Activated T-helper 2 cell treated with anti-CD3 and anti-CD28 coated beads, Interferon-gamma antibody, Interleukin-2, Interleukin-4, amounts not matched to agents 10 μg/mL and 5 μg/mL and 100 μg/mL, durations not matched to agents 14 hours and 24 hours and 36 hours (primary cell): Measurements from ENCODE around the gene TAF7L. TPM values are rescaled to one million over a fixed set of nuclear protein-coding genes. Genes with fewer than 3 reads are reported as not detected.
"Not testable (repeated sequence)": the region's sequence is repeated elsewhere in the genome, so short reads cannot be mapped to it uniquely, and the experiment has no call there.

ENCODE experiments used
- DNase-seq: peaks from one replicate; pipeline ENCODE4 v3.0.0; 2021; ENCODE audit warnings: low spot score
- H3K27ac Mint-ChIP-seq: one replicate; pipeline ENCODE4 v1.8.0; 2021; ENCODE audit warnings: mixed read lengths
- H3K27me3 Mint-ChIP-seq: one replicate; pipeline ENCODE4 v1.8.0; 2021; ENCODE audit warnings: low read depth, mixed read lengths
- H3K36me3 Mint-ChIP-seq: one replicate; pipeline ENCODE4 v1.8.0; 2021; ENCODE audit warnings: low read depth, mixed read lengths
- H3K4me1 Mint-ChIP-seq: one replicate; pipeline ENCODE4 v1.8.0; 2021; ENCODE audit warnings: low read depth, mixed read lengths
- H3K4me3 Mint-ChIP-seq: one replicate; pipeline ENCODE4 v1.8.0; 2021; ENCODE audit warnings: low read depth, mild to moderate bottlenecking, moderate library complexity, mixed read lengths
- H3K9me3 Mint-ChIP-seq: one replicate; pipeline ENCODE4 v1.8.0; 2021; ENCODE audit warnings: mixed read lengths
- intact Hi-C: fragments of 100-400 bp; cut with micrococcal nuclease; formaldehyde crosslinking; loops from one replicate; pipeline ENCODE4 v1.15.1; 2023
- total RNA-seq: library from RNA; stranded (reverse); gene quantifications from 2 replicates; pipeline ENCODE4 v1.2.3, GENCODE V29; 2022

The TAF7L gene
- 0.11 TPM in 2 replicates for total RNA-seq

GRCh38 chrX:101290957-101291603 is at the start of gene TAF7L:
Gene TAF7L (minus strand): TSS chrX:101291334. CDS start chrX:101287543, 3,791 bp downstream.
- Mint-ChIP-seq H3K4me3 (no peak within 1 kb of the TSS), H3K27ac (no peak within 1 kb of the TSS), H3K27me3 (peaks cover 10% of the 10 kb centered on the region), H3K9me3 (no peaks in the 10 kb centered on the region), H3K4me1 (no peaks in the 10 kb centered on the region), H3K36me3 (no peaks in the 10 kb centered on the region)
- intact Hi-C loops, result no loop called here
- no peak for DNase-seq

DNA sequence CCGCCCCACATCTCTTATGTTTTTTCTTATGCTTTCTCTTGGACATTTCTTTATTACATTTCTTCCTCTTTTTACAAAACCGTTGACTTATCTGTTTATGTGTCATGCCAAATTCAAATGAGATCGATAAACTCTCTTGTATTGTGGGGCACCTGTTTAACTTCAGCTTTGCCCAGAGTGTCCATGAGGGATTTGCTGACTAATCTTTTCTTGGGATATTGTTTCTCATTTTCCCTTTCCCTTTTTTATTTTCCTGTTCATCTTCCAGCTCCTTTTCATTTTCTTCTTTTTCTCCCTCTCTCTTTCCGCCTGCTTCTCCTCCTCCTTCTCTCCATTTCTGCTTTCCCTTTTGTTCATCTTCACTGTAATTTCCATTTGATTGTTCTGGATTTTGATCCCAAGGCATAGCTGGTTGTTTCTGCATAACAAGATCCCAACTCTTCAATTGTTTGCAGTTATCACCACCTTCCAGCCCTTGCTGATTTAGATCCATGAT is 46.7 kb upstream of the TAF7L start:
- H3K4me1 Mint-ChIP-seq, result peaks cover 10% of the 10 kb centered on the region
- DNase-seq, result no peak
- intact Hi-C loops, result no loop called here
- peaks cover 3% of the 10 kb centered on the region for H3K36me3 Mint-ChIP-seq
- no peak overlapping the region for H3K27ac Mint-ChIP-seq
- H3K27me3 Mint-ChIP-seq, result no peaks in the 10 kb centered on the region
- no peak overlapping the region for H3K4me3 Mint-ChIP-seq
- peaks cover 5% of the 10 kb centered on the region for H3K9me3 Mint-ChIP-seq

GRCh38 chrX:101334310-101334709 is 43.2 kb upstream of the TAF7L start:
- not testable (repeated sequence) for H3K27me3 Mint-ChIP-seq

DNA sequence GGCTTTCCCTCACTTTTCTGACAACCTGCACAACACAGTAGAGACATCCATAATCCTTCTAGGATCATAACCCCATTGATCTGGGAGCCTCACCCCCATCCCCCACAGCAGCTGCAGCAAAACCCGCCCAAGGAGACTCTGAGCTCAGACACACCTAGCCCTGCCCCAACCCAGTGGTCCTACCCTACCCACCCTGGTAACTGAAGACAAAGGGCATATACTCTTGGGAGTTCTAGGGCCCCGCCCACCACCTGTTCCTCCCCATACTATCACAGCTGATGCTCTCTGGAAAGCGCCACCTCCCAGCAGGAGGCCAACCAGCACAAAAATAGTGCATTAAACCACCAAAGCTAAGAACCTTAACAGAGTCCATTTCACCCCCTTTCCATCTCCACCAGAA is 35.5 kb upstream of the TAF7L start:
- DNase-seq, H3K9me3 Mint-ChIP-seq, H3K4me3 Mint-ChIP-seq, H3K36me3 Mint-ChIP-seq, H3K4me1 Mint-ChIP-seq, intact Hi-C loops, H3K27me3 Mint-ChIP-seq, H3K27ac Mint-ChIP-seq: not testable (repeated sequence)

More at GRCh38 chrX:101334310-101334709, 43.2 kb upstream of the TAF7L start:
- H3K27ac Mint-ChIP-seq, H3K4me3 Mint-ChIP-seq, H3K36me3 Mint-ChIP-seq, intact Hi-C loops, DNase-seq, H3K9me3 Mint-ChIP-seq: not testable (repeated sequence)
- peaks cover 15% of the 10 kb centered on the region for H3K4me1 Mint-ChIP-seq

- H3K4me3 Mint-ChIP-seq, result no peak overlapping the region
- H3K4me1 Mint-ChIP-seq, result no peaks in the 10 kb centered on the region
- H3K27me3 Mint-ChIP-seq, result no peaks in the 10 kb centered on the region
Observed at GRCh38 chrX:101303790-101304189, 12.7 kb upstream of the TAF7L start.

DNA sequence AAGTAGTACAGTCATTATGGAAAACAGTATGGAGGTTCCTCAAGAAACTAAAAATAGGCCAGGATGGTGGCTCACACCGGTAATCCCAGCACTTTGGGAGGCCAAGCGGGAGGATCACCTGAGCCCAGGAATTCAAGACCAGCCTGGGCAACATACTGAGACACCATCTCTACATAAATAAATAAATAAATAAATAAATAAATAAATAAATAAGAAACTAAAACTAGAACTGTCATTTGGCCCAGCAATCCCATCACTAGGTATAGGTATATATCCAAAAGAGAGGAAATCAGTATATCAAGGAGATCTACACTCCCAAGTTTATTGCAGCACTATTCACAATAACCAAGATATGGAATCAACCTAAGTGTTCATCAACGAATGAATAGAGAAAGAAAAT is 4.5 kb upstream of the TAF7L start:
- not testable (repeated sequence) for H3K36me3 Mint-ChIP-seq, H3K27ac Mint-ChIP-seq, H3K4me1 Mint-ChIP-seq

More at GRCh38 chrX:101303790-101304189, 12.7 kb upstream of the TAF7L start:
- H3K27ac Mint-ChIP-seq, result no peak overlapping the region
- DNase-seq, result no peak
- intact Hi-C loops, result no loop called here
- no peaks in the 10 kb centered on the region for H3K36me3 Mint-ChIP-seq
- H3K9me3 Mint-ChIP-seq, result no peaks in the 10 kb centered on the region

GRCh38 chrX:101287402-101287801 is 3.7 kb downstream of the TAF7L start:
- Mint-ChIP-seq H3K36me3 (no peaks in the 10 kb centered on the region), H3K27me3 (peaks cover 6% of the 10 kb centered on the region), H3K27ac (no peak overlapping the region), H3K4me3 (no peak overlapping the region), H3K4me1 (no peaks in the 10 kb centered on the region), H3K9me3 (no peaks in the 10 kb centered on the region)
- intact Hi-C loops, result loop anchor here (5.0 kb wide), 1 partner anchor 600 kb away; no protein-coding TSS in a partner anchor
- DNase-seq, result no peak

More for the DNA sequence above, 4.5 kb upstream of the TAF7L start:
- DNase-seq, H3K9me3 Mint-ChIP-seq, intact Hi-C loops, H3K27me3 Mint-ChIP-seq, H3K4me3 Mint-ChIP-seq: not testable (repeated sequence)

DNA sequence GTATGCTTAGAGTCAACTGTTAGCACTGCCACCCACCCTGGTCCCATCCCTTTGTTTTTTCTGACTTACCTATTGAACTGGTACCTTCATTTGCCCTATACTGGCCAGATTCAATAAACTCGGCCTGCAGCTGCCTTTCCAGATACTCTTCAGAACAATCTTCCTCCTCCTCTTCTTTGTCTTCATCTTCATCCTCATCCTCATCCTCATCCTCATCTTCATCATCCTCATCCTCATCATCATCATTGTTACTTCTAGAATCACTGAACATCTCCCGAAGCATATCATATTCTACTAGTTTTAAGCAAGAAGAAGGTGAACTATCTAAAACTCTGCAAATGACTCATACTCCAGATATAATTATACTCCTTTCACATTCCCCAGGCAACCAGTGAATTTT is 14.9 kb downstream of the TAF7L start:
- H3K27ac Mint-ChIP-seq, result no peak overlapping the region
- no peak for DNase-seq
- H3K27me3 Mint-ChIP-seq, result no peaks in the 10 kb centered on the region
- no peaks in the 10 kb centered on the region for H3K4me1 Mint-ChIP-seq
- H3K9me3 Mint-ChIP-seq, result no peaks in the 10 kb centered on the region
- no peaks in the 10 kb centered on the region for H3K36me3 Mint-ChIP-seq
- no peak overlapping the region for H3K4me3 Mint-ChIP-seq
- intact Hi-C loops, result no loop called here

DNA sequence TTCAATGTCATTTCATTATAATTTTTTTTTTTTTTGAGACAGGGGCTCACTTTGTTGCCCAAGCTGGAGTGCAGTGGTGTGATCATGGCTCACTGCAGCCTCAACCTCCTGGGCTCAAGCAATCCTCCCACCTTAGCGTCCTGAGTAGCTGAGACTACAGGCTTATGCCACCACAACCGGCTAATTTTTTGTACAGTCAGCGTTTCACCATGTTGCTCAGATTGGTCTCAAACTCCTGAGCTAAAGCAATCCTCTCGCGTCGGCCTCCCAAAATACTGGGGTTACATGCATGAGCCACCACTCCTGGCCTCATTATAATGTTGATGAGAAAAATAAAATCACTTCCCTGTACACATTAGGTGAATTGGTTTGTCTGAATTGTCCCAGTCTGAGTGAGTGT is 16.9 kb downstream of the TAF7L start:
- Mint-ChIP-seq H3K27me3 (no peaks in the 10 kb centered on the region), H3K9me3 (no peaks in the 10 kb centered on the region), H3K27ac (no peak overlapping the region), H3K4me1 (no peaks in the 10 kb centered on the region), H3K4me3 (no peak overlapping the region), H3K36me3 (no peaks in the 10 kb centered on the region)
- intact Hi-C loops, result no loop called here
- DNase-seq, result no peak

DNA sequence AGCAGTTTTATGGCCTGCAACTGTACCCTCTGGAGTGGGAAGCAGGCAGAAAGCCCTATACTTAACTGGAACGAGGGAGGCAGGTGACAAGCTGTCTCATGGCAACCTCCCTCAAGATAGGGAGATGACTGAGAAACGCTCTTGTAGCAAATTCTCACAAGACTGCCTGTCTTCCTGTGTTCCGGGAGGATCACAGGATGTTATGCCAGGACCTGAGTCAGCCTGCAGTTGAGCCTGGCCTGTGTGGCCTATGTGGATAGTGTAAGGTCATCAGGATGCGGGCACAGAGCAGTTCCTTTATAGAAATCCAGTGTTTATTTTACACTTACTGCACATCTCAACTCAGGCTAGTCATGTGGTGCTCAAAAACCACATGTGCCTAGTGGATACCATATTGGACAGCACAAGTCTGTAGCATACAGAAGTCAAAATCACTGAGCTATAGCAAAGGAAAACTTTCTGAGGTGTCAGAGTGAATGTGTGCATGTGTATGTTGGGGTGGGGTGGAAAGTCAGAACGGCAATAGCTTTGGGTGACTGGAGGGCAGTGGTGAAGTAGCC is 25.2 kb downstream of the TAF7L start:
- intact Hi-C loops, result no loop called here
- H3K27ac Mint-ChIP-seq, result no peak overlapping the region
- no peaks in the 10 kb centered on the region for H3K27me3 Mint-ChIP-seq
- DNase-seq, result no peak
- H3K36me3 Mint-ChIP-seq, result no peaks in the 10 kb centered on the region
- no peaks in the 10 kb centered on the region for H3K9me3 Mint-ChIP-seq
- no peak overlapping the region for H3K4me3 Mint-ChIP-seq
- no peaks in the 10 kb centered on the region for H3K4me1 Mint-ChIP-seq

GRCh38 chrX:101263766-101264165 is 27.4 kb downstream of the TAF7L start:
- Mint-ChIP-seq H3K4me1 (no peaks in the 10 kb centered on the region), H3K36me3 (no peaks in the 10 kb centered on the region), H3K9me3 (no peaks in the 10 kb centered on the region), H3K27ac (no peak overlapping the region), H3K27me3 (no peaks in the 10 kb centered on the region), H3K4me3 (no peak overlapping the region)
- no peak for DNase-seq
- intact Hi-C loops, result no loop called here

GRCh38 chrX:101262590-101262989 is 28.5 kb downstream of the TAF7L start:
- no peaks in the 10 kb centered on the region for H3K27me3 Mint-ChIP-seq
- intact Hi-C loops, result no loop called here
- H3K4me1 Mint-ChIP-seq, result peaks cover 7% of the 10 kb centered on the region
- no peak overlapping the region for H3K4me3 Mint-ChIP-seq
- H3K36me3 Mint-ChIP-seq, result no peaks in the 10 kb centered on the region
- DNase-seq, result no peak
- no peak overlapping the region for H3K27ac Mint-ChIP-seq
- no peaks in the 10 kb centered on the region for H3K9me3 Mint-ChIP-seq

- Mint-ChIP-seq H3K36me3 (no peaks in the 10 kb centered on the region), H3K9me3 (no peaks in the 10 kb centered on the region), H3K4me1 (peaks cover 8% of the 10 kb centered on the region), H3K27me3 (no peaks in the 10 kb centered on the region), H3K27ac (no peak overlapping the region), H3K4me3 (no peak overlapping the region)
- DNase-seq, result no peak
- intact Hi-C loops, result no loop called here
Observed at GRCh38 chrX:101260435-101260834, 30.7 kb downstream of the TAF7L start.
